Epidermal melanocyte (primary cell): ENCODE measurements around the gene CACFD1.
"Not testable (repeated sequence)": the region's sequence is repeated elsewhere in the genome, so short reads cannot be mapped to it uniquely, and the experiment has no call there.

Experiments used
- DNase-seq: peaks from one replicate; pipeline ENCODE4 v3.0.0; 2011; ENCODE audit warnings: low spot score; ENCODE audit not compliant: insufficient read length

Gene CACFD1

DNA sequence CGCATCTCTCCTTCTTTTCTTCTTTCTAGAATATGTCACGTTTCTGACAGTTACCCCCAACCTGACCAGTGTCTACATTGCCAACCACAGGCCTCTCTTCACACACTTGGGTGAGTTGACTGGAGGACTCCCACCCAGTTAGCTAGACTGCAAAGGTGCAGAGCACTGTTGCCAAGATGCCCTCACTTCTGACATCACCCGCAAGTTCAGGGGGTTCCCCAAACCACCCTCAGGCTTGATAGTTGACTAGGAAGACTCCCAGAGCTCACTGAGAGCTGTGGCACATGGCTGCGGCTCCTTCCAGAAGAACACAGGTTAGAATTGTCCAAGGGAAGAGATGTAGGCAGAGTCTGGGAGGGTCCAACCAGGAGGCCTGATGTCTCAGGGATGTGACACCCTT, 20.4 kb upstream of the CACFD1 start:
- no peak for DNase-seq

DNA sequence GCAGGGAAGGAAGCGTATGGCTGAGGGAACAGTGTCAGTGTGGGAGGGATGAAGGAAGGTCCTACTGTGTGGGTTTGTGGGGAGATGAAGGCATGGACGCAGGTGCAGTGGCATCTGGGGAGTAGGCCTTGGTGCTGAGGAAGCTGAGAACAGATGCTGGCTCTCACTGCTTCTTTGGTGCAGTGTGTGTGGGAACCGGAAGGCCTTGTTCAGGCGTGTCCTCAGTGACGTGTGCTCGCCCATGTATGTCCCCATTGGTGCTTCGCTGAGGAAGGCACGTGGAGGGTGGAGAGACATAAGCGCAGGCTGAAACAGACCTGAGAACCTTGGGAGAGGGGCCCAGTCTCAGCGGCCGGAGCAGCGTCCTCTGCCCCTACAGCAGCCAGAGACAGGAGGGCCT, 18.9 kb upstream of the CACFD1 start:
- no peak for DNase-seq

DNA sequence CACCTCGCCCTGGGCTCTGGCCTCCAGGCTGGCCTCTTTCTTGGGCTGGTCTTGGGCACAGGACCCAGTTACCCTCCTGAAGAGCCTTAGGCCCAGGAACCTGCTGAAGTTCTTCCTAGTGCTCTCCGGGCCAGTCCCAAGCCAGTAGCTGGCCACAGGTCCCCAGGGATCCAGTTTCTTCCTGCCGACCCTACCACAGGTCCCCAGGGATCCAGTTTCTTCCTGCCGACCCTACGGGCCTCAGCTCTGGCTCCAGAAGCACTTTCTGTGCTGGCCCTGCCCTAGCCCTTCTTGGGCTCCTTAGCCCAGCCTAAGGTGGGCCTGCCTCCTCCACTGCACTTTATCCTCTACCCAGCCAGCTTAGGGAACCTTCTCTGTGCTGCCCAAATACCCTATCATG, 18.2 kb upstream of the CACFD1 start:
- DNase-seq, result no peak

DNA sequence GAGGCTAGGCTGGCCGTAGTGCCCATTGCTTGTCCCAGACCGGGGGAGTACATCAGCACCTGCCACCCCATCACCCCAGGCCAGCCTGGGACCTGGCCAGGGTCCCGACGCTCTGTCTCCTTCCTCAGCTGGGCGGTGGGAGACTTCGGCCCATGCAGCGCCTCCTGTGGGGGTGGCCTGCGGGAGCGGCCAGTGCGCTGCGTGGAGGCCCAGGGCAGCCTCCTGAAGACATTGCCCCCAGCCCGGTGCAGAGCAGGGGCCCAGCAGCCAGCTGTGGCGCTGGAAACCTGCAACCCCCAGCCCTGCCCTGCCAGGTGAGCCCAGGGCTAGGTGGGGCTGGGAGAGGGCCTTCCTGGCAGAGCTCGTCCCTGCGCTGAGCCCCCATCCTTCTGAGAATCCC, 16.5 kb upstream of the CACFD1 start:
- no peak for DNase-seq

DNA sequence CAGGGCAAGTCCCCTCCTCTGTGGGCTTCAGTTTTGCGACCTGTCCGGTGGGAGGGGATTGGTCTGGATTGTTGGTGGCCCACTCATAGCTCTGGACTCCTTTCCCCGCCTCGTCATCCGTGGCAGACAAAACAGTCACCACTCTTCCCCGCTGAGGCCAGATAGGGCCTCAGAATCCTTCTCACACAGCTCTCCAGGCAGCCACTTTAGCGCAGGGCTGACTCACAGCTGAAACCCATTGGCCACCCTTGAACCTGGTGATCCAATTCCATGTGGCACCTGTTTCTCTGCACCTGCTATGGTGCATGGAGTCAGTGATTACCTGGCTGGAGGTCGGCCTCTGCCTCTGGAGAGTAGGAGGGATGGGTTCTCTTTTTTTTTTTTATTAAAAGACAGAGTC, 15.8 kb upstream of the CACFD1 start:
- DNase-seq, result no peak

DNA sequence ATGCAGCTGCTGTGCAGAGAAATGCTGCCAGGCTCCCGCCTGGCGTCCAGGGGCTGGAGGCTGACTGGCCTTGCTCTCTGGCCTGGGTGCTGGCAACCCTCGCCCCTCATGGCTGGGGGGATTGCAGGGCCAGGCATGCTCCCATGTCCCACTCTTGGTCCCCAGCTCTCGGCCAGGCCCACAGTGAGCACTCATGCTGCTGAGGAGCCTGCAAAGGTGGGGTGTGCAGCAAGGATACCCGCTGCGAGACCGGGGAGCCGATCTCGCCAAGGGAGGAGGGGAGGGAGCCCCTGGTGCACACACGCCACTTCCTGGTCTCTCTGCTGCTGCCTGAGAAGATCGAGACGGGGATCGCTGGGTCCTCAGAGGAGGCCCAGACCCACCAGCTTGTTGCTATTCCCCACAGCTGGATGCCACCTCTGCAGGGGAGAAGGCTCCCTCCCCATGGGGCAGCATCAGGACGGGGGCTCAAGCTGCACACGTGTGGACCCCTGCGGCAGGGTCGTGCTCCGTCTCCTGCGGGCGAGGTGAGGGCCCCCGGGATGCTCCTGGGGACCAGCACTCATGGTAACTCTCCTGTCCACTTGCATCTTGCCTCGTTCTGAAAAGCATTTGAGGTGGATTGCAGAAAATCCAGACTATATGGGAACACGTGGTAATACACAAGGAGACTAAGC, 14.3 kb upstream of the CACFD1 start:
- no peak for DNase-seq

DNA sequence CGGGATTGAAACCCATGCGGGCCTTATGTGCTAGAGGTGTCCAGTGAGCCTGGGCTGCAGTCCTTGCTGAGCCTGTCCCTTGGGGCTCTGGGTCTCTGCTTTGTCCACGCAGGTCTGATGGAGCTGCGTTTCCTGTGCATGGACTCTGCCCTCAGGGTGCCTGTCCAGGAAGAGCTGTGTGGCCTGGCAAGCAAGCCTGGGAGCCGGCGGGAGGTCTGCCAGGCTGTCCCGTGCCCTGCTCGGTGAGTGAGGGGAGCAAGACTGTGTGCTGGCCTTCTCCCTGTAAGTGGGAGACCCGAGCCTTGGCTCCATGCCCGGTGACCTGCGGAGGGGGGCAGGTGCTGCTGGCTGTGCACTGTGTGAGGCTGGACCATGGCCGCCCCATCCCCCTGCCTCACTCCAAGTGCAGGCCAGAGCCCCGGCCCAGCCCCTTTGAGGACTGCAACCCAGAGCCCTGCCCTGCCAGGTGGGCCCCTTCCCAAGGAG, 11.2 kb upstream of the CACFD1 start:
- no peak for DNase-seq

DNA sequence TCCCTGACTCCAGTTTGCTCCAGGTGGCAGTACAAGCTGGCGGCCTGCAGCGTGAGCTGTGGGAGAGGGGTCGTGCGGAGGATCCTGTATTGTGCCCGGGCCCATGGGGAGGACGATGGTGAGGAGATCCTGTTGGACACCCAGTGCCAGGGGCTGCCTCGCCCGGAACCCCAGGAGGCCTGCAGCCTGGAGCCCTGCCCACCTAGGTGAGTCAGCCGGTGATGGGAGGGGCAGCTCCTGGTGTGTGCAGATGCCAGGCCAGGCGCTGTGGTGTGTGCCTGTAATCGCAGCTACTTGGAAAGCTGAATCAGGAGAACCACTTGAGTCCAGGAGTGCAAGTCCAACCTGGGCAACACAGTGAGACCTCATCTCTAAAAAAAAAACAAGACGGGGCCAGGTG, 10.0 kb upstream of the CACFD1 start:
- no peak for DNase-seq

DNA sequence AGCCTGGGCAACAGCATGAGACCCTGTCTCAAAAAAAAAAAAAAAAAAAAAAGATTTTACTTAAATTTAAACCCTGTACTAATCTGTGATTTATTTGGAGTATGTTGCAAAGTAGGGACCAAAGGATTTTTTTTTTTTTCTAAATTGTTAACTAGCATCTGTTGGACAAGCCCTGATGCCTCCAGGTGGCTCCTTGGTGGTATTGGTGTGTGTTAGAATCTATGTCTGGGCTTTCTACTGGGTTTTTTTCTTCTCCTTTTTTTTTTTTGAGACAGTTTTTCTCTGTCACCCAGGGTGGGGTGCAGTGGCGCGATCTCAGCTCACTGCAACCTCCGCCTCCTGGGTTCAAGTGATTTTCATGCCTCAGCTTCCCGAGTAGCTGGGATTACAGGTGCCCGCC, 7.9 kb upstream of the CACFD1 start:
- DNase-seq, result not testable (repeated sequence)

DNA sequence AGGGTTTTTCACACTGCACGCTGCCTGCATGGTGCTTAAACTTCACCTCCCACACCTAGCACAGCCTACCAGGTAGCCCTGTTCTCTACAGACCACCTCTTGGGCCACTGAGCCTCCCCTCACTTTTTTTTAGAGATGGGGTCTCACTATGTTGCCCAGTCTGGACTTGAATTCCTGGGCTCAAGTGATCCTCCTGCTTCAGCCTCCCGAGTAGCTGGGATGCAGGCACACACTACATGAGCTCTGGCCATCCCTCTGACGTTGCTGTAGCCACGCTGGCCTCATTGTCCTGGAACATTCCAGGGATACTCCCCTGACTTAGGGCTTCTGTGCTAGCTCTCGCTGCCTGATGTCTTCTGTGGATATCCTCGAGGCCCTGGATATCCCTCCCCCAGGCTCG, 7.2 kb upstream of the CACFD1 start:
- no peak for DNase-seq

DNA sequence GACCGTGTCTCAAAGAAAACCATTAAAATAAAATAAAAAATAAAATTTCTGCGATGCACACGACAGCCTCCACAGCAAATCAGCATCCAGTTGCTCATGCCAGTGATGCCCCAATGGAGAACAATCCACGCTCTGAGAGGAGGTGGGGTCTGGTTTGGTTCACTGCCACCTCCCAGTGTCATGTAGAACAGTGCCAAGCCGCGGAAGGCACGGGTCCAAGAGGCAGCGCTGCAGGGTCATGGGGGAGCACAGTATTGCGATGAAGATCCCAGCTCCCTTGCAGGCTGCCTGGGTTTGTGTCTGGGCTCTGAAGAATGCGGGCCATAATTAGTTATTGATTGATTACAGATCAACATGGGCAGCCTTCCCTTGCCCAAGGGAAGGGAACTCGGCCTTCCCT, 6.1 kb upstream of the CACFD1 start:
- no peak for DNase-seq

DNA sequence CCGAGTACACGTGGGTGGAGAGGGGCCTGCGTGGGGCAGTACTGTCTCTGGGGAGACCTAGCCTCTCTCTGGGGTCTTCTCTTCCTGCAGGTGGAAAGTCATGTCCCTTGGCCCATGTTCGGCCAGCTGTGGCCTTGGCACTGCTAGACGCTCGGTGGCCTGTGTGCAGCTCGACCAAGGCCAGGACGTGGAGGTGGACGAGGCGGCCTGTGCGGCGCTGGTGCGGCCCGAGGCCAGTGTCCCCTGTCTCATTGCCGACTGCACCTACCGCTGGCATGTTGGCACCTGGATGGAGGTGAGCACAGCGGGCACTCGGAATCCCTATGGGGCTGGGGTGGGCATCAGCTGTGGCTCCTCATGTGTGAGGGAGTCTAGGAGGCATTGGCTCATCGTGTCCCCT, 5.5 kb upstream of the CACFD1 start:
- DNase-seq, result no peak

DNA sequence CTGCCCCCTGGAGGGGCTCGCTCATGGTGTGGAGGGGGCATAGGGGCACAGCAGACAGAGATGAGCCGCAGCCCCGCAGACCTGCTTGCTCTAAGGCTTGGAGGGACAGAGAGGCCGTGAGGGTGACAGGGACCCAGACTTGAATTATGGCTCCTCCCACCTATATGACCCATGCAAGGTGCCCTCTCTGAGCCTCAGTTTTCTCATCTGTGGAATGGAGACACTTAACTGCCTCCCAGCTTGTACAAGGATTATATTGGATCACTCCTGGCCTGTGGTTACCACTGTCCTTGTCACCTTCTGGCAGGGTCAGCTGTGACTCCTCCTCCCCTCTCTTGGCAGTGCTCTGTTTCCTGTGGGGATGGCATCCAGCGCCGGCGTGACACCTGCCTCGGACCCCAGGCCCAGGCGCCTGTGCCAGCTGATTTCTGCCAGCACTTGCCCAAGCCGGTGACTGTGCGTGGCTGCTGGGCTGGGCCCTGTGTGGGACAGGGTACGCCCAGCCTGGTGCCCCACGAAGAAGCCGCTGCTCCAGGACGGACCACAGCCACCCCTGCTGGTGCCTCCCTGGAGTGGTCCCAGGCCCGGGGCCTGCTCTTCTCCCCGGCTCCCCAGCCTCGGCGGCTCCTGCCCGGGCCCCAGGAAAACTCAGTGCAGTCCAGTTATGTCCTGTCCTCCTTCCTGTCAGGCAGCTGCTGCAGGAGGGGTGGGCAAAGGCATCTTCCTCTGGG, 4.7 kb upstream of the CACFD1 start:
- no peak for DNase-seq

DNA sequence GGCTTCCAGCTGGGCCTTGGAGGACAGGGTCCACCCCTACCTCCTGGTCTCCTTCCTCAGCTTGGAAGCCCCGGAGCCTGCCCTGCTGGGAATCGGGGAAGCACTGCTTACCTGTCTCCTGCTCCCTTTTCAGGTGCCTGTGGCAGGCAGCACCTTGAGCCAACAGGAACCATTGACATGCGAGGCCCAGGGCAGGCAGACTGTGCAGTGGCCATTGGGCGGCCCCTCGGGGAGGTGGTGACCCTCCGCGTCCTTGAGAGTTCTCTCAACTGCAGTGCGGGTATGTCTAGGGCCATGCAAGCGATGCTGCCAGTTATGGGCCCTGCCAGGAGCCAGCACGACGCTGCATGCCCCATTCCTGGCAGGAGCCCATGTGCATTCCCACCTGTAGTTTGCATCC, 3.8 kb upstream of the CACFD1 start:
- no peak for DNase-seq

DNA sequence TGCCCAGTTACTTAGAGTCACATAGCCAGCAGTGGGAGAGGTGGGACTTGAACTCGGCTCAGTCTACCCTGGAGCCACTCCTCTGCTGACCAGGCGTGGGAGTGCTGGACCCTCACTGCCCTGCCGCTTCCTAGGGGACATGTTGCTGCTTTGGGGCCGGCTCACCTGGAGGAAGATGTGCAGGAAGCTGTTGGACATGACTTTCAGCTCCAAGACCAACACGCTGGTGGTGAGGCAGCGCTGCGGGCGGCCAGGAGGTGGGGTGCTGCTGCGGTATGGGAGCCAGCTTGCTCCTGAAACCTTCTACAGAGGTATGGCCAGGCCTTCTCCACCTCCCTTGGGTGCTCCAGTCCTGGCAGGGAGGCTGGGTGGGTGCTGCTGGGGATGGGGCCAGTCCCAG, 3.4 kb upstream of the CACFD1 start:
- DNase-seq, result no peak

DNA sequence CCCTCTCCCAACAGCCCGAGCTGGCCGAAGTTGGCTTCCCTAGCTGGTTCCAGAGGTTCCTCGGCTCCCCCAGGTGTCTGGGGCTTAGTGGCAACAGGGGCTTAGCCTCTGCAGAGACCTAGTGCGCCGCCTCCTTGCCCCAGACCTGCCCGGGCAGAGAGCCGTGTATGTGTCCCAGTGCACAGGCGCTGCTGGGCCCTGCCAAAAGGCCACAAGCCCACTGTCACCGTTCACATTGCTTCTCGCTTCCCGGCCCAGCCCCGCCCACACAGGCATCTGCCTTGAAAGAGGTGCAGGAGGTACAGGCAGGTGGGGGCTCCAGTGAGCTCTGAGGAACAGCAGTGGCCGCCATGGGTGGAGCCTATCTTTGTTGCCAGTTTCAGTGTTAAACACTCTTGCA, 2.5 kb upstream of the CACFD1 start:
- no peak for DNase-seq

DNA sequence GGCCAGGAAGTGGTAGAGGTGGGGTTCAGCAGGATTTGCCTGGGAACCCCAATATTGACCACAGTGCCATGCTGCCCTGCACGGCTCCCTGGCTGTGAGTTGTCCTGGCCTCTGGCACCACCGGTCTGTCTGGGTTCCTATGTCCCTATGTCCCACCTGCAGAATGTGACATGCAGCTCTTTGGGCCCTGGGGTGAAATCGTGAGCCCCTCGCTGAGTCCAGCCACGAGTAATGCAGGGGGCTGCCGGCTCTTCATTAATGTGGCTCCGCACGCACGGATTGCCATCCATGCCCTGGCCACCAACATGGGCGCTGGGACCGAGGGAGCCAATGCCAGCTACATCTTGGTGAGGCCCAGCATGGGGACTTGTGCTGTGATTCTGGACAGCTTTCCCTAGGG, 2.0 kb upstream of the CACFD1 start:
- no peak for DNase-seq

DNA sequence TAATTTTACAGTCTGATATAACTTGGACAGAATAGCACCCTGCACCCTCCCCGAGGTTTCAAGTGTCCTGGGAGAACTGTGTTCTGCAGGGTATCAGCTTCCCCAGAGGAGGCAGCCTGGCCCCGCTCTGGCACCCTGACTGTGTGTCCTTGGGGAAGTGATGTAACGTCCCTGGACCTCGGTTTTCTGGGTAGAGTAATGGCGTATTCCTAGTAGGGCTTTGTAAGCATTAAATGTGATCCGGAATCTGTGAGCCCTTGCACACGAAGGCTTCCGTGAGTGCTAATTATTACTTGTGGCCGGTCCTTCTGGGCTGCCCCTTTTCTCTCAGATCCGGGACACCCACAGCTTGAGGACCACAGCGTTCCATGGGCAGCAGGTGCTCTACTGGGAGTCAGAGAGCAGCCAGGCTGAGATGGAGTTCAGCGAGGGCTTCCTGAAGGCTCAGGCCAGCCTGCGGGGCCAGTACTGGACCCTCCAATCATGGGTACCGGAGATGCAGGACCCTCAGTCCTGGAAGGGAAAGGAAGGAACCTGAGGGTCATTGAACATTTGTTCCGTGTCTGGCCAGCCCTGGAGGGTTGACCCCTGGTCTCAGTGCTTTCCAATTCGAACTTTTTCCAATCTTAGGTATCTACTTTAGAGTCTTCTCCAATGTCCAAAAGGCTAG, 1.0 kb upstream of the CACFD1 start:
- no peak for DNase-seq

DNA sequence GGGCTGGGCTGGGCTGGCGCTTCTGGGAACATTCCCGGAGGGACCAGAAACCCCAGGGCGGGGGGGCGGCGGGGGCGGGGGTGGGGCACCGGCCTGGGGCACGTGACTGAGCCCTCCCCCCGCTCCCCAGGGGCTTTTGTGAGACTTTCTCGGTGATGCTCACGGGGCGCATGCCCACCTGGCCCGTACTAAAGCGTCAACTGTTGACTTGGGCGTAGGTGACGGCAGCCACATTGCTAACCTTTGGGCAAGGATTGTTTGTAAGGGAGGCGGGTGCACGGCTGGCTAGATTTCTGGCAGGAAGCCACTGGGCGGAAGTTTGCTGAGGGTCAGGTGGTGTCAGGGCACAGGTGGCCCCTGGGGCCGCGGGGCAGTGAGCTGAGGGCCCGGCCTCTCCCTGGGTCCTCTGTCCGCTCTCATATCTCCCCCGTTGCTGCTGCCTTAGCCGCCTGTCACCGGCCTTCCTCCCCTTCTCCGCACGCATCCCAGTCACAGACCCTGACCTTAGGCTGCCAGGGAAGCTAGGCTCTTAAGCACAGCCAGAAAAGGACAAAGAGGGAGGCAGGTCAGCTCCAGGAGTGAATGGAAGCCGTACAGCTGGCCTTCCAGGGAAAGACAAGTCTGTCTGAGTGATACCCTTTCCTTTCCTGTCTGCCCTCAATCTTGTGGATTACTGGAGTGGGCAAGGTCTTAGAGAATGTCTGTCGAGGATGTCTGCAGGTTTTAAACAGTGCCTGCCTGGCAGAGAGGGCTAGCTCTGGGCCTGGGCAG, 812 bp downstream of the CACFD1 start:
- peak; percentile 71 for DNase-seq

DNA sequence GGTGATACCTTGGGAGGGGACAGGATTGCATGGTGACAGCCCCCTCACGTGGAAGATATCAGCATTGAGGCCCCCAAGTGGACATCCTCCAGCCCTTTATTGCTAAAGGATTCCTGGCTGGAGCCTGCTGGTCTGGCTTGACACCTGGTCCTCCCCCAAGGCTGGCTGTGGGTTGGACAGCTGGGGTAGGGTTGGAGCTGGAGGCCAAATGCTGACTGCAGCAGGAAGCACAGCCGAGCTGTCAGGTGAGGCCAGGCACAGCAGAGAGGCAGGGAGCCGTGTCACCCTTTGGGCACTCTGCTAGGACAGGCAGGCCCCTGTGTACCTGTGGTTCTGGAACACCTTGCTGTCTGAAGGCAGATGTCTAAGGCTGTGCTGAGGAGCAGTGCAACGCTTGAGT, 2.2 kb downstream of the CACFD1 start:
- no peak for DNase-seq

DNA sequence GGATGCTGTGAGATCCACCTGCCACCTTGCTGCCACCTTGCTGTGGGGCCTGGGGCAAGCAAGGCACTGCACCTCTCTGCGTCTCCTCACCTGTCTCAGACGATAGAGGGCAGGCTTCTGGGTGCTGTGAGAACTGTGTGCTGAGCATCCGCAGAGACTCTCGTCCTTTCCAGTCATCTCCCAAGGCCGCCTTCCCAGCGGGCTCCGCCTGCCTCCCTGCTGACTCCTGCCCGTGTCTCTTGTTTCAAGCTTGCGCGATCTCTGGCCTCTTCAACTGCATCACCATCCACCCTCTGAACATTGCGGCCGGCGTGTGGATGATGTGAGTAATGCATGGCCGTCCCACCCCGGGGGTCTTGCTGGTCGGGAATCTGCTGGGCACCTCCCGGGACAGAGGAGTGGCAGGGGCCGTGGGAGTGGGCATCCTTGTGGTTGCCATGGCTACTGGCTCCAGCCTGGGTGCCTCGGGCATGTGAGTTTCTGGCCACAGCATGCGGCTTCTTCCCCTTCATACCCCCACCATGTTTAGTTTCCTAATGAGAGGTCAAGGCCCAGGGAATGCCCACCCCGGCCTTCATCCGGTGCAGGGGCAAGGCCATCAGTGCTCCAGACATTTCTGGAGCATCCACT, 3.6 kb downstream of the CACFD1 start:
- no peak for DNase-seq
